Caco-2 (cell line): ENCODE measurements around the gene CDKN1A. TPM values are rescaled to one million over a fixed set of nuclear protein-coding genes. Genes with fewer than 3 reads are reported as not detected.
A peak's percentile ranks its signal among the peaks of the same experiment; 100 is the strongest.
"Not testable (repeated sequence)": the region's sequence is repeated elsewhere in the genome, so short reads cannot be mapped to it uniquely, and the experiment has no call there.

Source experiments
- BruUV-seq: library from RNA; stranded (reverse); fragments of 400-500 nt; replicated peaks from 2 replicates; lab custom pipeline; 2021; lab: Mats Ljungman, UMichigan
- CTCF ChIA-PET: fragments of 300-600 bp; sonication (Branson Sonifier 250); formaldehyde crosslinking; loops from one replicate; lab custom pipeline; 2022; ENCODE audit warnings: antibody characterized with exemption; lab: Charles Lee
- POLR2A ChIA-PET: fragments of 300-600 bp; sonication (Branson Sonifier 250); formaldehyde crosslinking; loops from one replicate; lab custom pipeline; 2022; ENCODE audit warnings: antibody characterized with exemption; lab: Charles Lee
- DNase-seq, 2 experiments: peaks; one replicate each; pipeline versions ENCODE4 v3.0.0 to v3.0.0-alpha.2; 2020 to 2022
- H3K27me3 ChIP-seq: replicated peaks from 2 replicates; pipeline ENCODE4 v1.6.0; 2011; ENCODE audit warnings: low read length; ENCODE audit not compliant: control insufficient read depth, insufficient read depth
- H3K36me3 ChIP-seq: 2 replicates; pipeline ENCODE4 v1.5.1; 2011; ENCODE audit warnings: low read length; ENCODE audit not compliant: control insufficient read depth, insufficient read depth
- H3K4me1 ChIP-seq: fragments of 250-450 bp; sonication (Bioruptor Pico); 2 replicates; pipeline ENCODE4 v1.5.1; 2020; ENCODE audit warnings: mild to moderate bottlenecking
- H3K4me3 ChIP-seq: 2 replicates; pipeline ENCODE4 v1.5.1; 2011; ENCODE audit warnings: low read depth, mild to moderate bottlenecking, control low read depth, low read length
- H3K9me3 ChIP-seq: fragments of 250-450 bp; sonication (Bioruptor Pico); 2 replicates; pipeline ENCODE4 v1.5.1; 2020; ENCODE audit warnings: mild to moderate bottlenecking, moderate library complexity
- H3K27ac Mint-ChIP-seq: one replicate; pipeline ENCODE4 v1.8.0; 2022; ENCODE audit warnings: mixed read lengths; ENCODE audit not compliant: unreplicated experiment
- H3K27me3 Mint-ChIP-seq: one replicate; pipeline ENCODE4 v1.8.0; 2022; ENCODE audit warnings: mixed read lengths; ENCODE audit not compliant: insufficient read depth, unreplicated experiment
- H3K36me3 Mint-ChIP-seq: one replicate; pipeline ENCODE4 v1.8.0; 2022; ENCODE audit warnings: mild to moderate bottlenecking, mixed read lengths; ENCODE audit not compliant: insufficient read depth, unreplicated experiment
- H3K4me1 Mint-ChIP-seq: one replicate; pipeline ENCODE4 v1.8.0; 2022; ENCODE audit warnings: low read depth, mixed read lengths; ENCODE audit not compliant: unreplicated experiment
- H3K4me3 Mint-ChIP-seq: one replicate; pipeline ENCODE4 v1.8.0; 2022; ENCODE audit warnings: mild to moderate bottlenecking, moderate library complexity, mixed read lengths; ENCODE audit not compliant: unreplicated experiment
- H3K9me3 Mint-ChIP-seq: one replicate; pipeline ENCODE4 v1.8.0; 2022; ENCODE audit warnings: mixed read lengths; ENCODE audit not compliant: unreplicated experiment
- intact Hi-C: fragments of 100-400 bp; cut with micrococcal nuclease; formaldehyde crosslinking; loops from one replicate; pipeline ENCODE4 v1.10.0; 2022; ENCODE audit not compliant: unreplicated experiment
- total RNA-seq: library from RNA; stranded (reverse); gene quantifications from 2 replicates; pipeline ENCODE4 v1.2.3, GENCODE V29; 2022
- TF ChIP-seq, protein P1 (sequence below), 2 experiments: fragments of 200-600 bp in 1 of 2; IDR thresholded peaks; 1 replicate in 1 of 2; 2 replicates in 1 of 2; pipeline versions ENCODE4 v1.5.1 to v1.8.0; 2011 to 2022; ENCODE audit warnings: antibody characterized with exemption in 1 of 2, control low read depth in 1 of 2, inconsistent platforms in 1 of 2, low read depth in 1 of 2, low read length in 1 of 2, mild to moderate bottlenecking in 1 of 2, moderate library complexity in 1 of 2; ENCODE audit not compliant: insufficient read depth in 1 of 2, severe bottlenecking in 1 of 2, unreplicated experiment in 1 of 2

Gene CDKN1A
- total RNA-seq, 1 experiment from 2014 or later, result 3.0 TPM

DNA sequence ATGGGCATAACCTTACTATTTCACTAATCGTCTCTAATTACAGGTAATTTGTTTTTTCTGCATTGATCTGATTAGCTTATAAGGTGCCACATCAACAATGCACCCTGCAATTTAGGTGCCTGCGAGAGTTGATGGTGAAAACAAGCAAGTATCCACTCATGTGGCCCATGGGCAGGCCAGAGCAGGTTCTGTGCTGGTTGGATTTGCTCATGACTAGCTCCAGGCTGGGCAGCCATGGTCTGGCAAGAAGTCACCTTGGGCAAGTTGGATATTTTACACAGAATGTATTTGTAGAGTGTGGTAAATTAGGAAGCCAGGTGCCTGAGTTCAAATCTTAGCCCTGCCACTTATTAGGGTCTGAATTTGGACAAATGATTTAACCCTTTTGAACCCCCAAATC lies 44.4 kb downstream of the CDKN1A start:
- CTCF ChIA-PET, result interaction anchor here (0.9 kb wide), 1 partner anchor 72 kb away, joined by 3 read pairs; no protein-coding TSS in a partner anchor
- H3K9me3 Mint-ChIP-seq, result no peaks in the 10 kb centered on the region
- no peaks in the 10 kb centered on the region for H3K36me3 Mint-ChIP-seq
- POLR2A ChIA-PET, result no interaction called here
- H3K27me3 Mint-ChIP-seq, result no peaks in the 10 kb centered on the region
- H3K9me3 ChIP-seq, result no peaks in the 10 kb centered on the region
- no peak overlapping the region for H3K4me3 Mint-ChIP-seq
- no peak overlapping the region for H3K27ac Mint-ChIP-seq
- H3K27me3 ChIP-seq, result no peaks in the 10 kb centered on the region
- no peak overlapping the region for H3K4me3 ChIP-seq
- intact Hi-C loops, result no loop called here
- no TSS peak for BruUV-seq
- H3K36me3 ChIP-seq, result no peaks in the 10 kb centered on the region
- no peaks in the 10 kb centered on the region for H3K4me1 ChIP-seq
- H3K4me1 Mint-ChIP-seq, result no peaks in the 10 kb centered on the region
- no peak for DNase-seq
- TF ChIP-seq, protein P1, sequence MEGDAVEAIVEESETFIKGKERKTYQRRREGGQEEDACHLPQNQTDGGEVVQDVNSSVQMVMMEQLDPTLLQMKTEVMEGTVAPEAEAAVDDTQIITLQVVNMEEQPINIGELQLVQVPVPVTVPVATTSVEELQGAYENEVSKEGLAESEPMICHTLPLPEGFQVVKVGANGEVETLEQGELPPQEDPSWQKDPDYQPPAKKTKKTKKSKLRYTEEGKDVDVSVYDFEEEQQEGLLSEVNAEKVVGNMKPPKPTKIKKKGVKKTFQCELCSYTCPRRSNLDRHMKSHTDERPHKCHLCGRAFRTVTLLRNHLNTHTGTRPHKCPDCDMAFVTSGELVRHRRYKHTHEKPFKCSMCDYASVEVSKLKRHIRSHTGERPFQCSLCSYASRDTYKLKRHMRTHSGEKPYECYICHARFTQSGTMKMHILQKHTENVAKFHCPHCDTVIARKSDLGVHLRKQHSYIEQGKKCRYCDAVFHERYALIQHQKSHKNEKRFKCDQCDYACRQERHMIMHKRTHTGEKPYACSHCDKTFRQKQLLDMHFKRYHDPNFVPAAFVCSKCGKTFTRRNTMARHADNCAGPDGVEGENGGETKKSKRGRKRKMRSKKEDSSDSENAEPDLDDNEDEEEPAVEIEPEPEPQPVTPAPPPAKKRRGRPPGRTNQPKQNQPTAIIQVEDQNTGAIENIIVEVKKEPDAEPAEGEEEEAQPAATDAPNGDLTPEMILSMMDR (IDR thresholded peaks at IDR 0.05; ENCODE audit: insufficient read depth in 1 of 2, low read depth in 1 of 2, low read length in 1 of 2, severe bottlenecking in 1 of 2, unreplicated experiment in 1 of 2), result no peak

DNA sequence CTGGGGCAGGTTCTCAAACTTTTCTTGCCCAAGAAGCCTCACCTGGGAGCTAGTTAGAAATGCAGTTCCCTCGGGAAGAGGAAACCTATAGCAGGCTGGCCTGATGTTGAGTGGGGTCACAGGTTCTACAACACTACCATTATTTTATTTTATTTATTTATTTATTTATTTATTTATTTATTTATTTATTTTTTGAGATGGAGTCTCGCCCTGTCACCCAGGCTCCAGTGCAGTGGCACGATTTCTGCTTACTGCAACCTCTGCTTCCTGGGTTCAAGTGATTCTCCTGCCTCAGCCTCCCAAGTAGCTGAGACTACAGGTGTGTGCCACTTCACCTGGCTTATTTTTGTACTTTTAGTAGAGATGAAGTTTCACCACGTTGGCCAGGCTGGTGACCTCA lies 45.5 kb downstream of the CDKN1A start:
- ChIA-PET POLR2A (interaction anchor here (0.9 kb wide), 1 partner anchor 151 kb away, joined by 3 read pairs; the partner anchor contains the start of gene PPIL1), CTCF (interaction anchor here (1.2 to 1.7 kb wide), 4 partner anchors 18 to 109 kb away, joined by 3 to 13 read pairs (median 4); partner anchors contain the start of gene CDKN1A)
- H3K27ac Mint-ChIP-seq, H3K4me1 Mint-ChIP-seq, BruUV-seq, DNase-seq, H3K4me3 ChIP-seq, H3K27me3 ChIP-seq, H3K4me1 ChIP-seq, H3K9me3 Mint-ChIP-seq, H3K36me3 ChIP-seq, H3K27me3 Mint-ChIP-seq, H3K4me3 Mint-ChIP-seq, H3K9me3 ChIP-seq, H3K36me3 Mint-ChIP-seq: not testable (repeated sequence)
- intact Hi-C loops, result loop anchor here (1.0 to 2.0 kb wide), 3 partner anchors 44 to 109 kb away; no protein-coding TSS in a partner anchor

DNA sequence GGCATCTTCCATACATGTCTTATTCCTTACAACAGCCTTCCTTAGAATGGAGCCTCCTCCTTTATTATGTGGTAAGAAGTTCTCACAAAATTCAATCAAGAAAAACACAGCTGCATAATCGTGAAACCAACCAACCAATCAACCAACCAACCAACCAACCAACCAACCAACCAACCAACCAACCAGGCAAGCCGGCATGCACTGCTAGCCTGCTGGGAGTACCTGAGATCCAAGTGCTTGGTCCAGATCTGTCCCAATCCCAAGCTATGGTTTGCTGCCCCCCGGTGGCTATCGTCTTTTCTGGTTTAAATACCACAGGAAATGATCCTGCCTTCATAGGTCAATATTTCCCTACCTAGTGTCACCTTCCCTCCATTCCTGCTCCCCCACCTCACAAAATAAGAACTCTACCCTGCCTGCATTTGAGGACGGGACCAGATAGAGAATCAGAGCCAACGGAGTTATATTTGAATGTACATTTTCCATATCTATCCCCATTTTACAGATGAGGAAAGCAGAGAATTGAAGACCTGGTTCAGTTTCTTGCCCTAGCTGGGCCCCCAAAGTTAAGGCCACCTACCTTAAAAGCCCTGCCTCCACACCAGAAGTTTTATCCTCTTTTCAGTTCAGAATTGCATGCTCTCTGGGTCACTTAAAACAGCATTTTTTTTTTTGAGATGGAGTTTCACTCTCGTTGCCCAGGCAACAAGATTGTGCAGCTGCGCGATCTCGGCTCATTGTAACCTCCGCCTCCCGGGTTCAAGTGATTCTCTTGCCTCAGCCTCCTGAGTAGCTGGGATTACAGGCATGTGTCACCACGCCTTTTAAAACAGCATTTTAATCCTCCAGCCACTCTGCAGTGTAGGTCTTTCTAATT lies 46.2 kb downstream of the CDKN1A start:
- BruUV-seq, result no TSS peak
- Histone ChIP-seq H3K4me3 (no peak overlapping the region), H3K36me3 (no peaks in the 10 kb centered on the region), H3K27me3 (no peaks in the 10 kb centered on the region), H3K4me1 (no peaks in the 10 kb centered on the region), H3K9me3 (no peaks in the 10 kb centered on the region)
- TF ChIP-seq, protein P1 (IDR thresholded peaks at IDR 0.05; ENCODE audit: insufficient read depth in 1 of 2, low read depth in 1 of 2, low read length in 1 of 2, severe bottlenecking in 1 of 2, unreplicated experiment in 1 of 2), result peak; percentile 42 to 76
- no peak overlapping the region for H3K27ac Mint-ChIP-seq
- peaks cover 7% of the 10 kb centered on the region for H3K4me1 Mint-ChIP-seq
- peak; percentile 74 to 80 for DNase-seq
- ChIA-PET CTCF (interaction anchor here (0.7 to 1.7 kb wide), 6 partner anchors 19 to 202 kb away, joined by 3 to 13 read pairs (median 4); partner anchors contain the start of gene CDKN1A), POLR2A (interaction anchor here (0.5 to 0.9 kb wide), 2 partner anchors 150 to 1034 kb away, joined by 3 to 4 read pairs; partner anchors contain the start of gene PPIL1)
- no peaks in the 10 kb centered on the region for H3K36me3 Mint-ChIP-seq
- intact Hi-C loops, result loop anchor here (1.0 to 2.0 kb wide), 3 partner anchors 44 to 110 kb away; no protein-coding TSS in a partner anchor
- no peaks in the 10 kb centered on the region for H3K9me3 Mint-ChIP-seq
- H3K27me3 Mint-ChIP-seq, result no peaks in the 10 kb centered on the region
- H3K4me3 Mint-ChIP-seq, result no peak overlapping the region
